SK-N-SH treated with all-trans-retinoic acid at 6 μM for 48 hours (cell line): ENCODE data around the gene CHRNB2.

Source experiments
- CREB5 ChIP-seq: fragments of 250-450 bp; sonication (Bioruptor Pico); IDR thresholded peaks from 2 replicates; pipeline ENCODE4 v1.5.1; 2020; ENCODE audit warnings: low read depth, mild to moderate bottlenecking, moderate library complexity
- TCF4 ChIP-seq: fragments of 250-450 bp; sonication (Bioruptor Pico); IDR thresholded peaks from 2 replicates; pipeline ENCODE4 v1.8.0; 2021; ENCODE audit warnings: mild to moderate bottlenecking, moderate library complexity, borderline replicate concordance
- TOX ChIP-seq: fragments of 250-450 bp; sonication (Bioruptor Pico); IDR thresholded peaks from 2 replicates; pipeline ENCODE4 v1.8.0; 2021; ENCODE audit warnings: mild to moderate bottlenecking, moderate library complexity, borderline replicate concordance
- ZFP3 ChIP-seq: fragments of 250-450 bp; sonication (Bioruptor Pico); IDR thresholded peaks from 2 replicates; pipeline ENCODE4 v1.5.0; 2020; ENCODE audit warnings: mild to moderate bottlenecking, moderate library complexity

GRCh38 chr1:154586641-154587040, 19.1 kb downstream of the CHRNB2 start:
- TF ChIP-seq TOX (CRISPR knock-in tag) (no peak), CREB5 (CRISPR knock-in tag) (no peak), ZFP3 (CRISPR knock-in tag) (no peak), TCF4 (CRISPR knock-in tag) (no peak)
